GM21737 (cell line): ENCODE results near the gene ANAPC7.
"Not testable (repeated sequence)": the region's sequence is repeated elsewhere in the genome, so short reads cannot be mapped to it uniquely, and the experiment has no call there.

Experiments
- ATAC-seq: cut with Tn5 transposase; IDR thresholded peaks from one replicate; pipeline ENCODE4 v1.9.1; 2021; ENCODE audit warnings: mild to moderate bottlenecking, moderate library complexity; ENCODE audit not compliant: unreplicated experiment

Gene ANAPC7

DNA sequence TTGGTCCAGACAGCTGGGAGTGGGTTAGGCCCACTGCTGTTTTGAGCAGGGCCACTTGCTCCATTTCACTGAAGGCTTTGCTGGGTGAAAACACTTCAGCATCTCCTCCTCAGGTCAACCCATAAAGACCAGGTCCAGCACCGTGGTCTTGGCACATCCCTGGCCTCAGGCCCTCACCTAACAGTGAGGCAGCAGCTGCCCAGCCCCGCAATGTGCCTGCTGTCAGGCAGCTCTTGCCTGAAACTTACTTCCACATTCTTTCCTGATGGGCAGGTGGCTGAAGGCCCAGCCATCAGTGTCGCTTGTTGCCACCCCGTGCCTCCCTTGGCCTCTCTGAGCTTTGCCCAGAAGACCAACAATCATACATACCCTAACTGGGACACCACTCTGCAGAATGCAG, 54.4 kb downstream of the ANAPC7 start:
- ATAC-seq: no peak

DNA sequence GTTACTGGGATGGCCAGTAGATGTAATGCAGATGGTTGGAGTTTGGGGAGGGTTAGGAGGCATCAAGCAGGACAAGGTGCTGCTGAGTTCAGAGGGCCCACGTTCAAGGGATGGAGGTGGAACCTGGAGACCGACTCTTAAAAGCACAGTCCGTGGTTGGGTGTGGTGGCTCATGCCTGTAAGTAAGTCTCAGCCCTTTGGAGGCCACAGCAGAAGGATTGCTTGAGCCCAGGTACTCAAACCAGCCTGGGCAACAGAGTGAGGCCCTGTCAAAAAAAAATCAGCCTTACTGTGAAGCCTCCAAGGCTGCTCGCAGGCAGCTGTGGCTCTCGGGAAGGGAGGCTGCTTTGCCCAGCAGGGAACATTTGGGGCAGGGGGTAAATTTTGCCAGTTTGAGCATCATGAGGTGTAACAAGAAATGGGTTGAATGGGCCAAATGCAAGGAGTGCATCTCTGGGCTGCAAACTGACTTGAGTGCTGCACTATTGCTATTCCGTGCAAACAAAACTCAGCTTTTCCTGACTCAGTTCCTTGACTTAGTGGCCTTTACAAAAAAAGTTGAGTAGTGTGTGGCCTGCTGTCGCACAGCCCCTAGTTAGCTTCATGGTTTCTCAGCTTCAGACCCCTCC, 55.0 kb downstream of the ANAPC7 start:
- no peak for ATAC-seq

DNA sequence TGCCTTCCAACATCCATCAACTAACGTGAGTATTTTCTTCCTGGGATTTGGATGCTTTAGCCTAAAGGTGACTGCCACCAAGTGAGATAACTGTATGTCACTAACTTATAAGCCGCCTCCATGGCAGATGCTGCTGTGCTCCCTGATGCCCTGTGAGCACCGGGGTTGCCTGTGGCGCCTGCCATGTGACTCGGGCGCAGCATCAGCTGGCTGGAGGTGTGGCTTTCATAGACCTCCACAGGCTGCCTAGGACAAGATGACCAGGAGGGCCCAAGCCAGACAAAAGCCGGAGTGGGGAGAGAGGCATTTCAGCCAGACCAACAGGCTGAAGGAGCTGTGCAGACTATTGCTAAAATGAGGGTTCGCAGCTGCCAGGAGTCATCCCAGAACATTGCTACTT, 55.7 kb downstream of the ANAPC7 start:
- ATAC-seq: no peak

DNA sequence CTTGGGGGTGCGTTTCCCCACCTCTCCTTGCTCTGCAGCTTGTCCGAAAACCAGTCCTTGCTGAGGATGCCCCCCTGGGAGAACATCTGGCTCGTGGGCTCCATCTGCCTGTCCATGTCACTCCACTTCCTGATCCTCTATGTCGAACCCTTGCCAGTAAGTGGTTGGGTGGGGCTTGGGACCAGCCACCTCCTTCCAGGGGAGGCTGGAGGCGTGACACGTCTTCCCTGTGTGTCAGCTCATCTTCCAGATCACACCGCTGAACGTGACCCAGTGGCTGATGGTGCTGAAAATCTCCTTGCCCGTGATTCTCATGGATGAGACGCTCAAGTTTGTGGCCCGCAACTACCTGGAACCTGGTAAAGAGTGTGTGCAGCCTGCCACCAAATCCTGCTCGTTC, 57.5 kb downstream of the ANAPC7 start:
- no peak for ATAC-seq

DNA sequence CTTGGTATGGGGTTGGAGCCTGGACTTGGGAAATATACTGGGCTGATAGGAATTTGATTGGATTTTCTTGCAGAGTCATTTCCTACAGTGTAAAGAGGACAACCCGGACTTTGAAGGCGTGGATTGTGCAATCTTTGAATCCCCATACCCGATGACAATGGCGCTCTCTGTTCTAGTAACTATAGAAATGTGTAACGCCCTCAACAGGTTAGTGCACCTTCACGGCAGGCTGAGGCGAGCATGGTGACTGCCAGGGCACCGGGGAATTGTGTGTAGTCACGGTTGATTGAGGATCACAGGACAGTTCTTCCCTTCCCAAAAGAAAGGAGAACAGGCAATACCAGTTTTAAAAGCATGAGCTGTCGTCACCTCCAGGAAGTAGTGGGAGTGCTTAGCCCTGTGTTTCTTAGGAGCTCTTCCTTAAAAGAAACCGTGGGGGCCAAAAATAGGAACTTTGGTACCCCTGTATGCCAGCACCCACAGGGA, 58.3 kb downstream of the ANAPC7 start:
- ATAC-seq: no peak

DNA sequence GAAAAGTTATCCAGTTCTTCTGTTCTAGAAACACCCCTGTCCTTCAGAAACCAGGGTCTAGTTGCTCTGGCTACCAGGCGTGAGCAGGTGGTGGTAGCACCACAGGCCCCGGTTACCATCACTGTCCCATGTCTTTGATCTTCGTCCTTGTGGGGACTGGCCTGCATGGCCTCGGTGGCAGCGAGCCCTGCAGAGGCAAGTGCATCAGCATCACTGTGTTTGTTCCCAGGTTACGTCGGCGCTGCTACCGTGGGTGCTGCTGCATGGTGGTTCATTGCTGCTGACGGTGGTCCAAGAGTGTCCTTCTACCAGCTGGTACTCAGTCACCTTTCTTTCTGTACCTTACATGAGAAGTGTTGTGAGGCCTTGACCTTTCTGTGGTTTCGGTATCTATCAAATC, 58.9 kb downstream of the ANAPC7 start:
- no peak for ATAC-seq

DNA sequence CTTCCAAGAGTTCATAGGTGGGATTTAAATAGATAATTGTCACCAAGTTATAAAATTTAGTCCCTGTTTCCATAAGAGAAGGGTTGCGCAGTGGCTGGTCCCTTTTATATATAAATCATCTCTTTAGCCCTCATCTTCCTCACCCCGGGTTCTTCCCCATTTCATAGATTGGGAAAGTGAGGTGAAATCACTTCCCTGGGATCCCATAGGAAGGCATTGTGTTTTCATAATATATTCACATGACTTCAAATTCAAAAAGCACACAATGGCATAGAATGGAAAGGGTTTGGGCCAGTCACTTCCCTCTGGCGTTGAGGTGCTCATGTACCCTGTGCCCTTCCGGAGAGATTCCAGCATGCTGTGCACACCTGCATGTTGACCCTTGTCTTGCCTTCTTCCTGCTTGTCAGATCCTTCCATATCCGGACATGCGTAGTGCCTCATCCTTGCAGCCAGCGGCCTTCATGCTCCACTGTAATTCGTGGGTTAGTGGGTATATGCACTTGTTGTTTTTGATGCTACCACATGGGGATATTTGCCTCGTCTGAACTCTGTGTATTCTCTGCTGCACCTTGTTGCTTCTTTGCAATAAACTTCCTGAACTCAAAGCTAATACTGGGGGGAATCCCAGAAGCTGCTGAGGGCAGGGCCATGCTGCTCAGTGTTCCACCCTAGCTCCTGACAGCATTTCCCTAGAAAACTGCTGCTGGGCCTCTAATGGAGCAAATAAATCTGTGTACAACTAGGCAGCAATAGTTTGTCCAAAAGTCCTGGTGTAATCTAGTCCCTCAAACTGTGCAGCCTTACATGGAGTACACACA, 59.6 kb downstream of the ANAPC7 start:
- ATAC-seq: no peak

DNA sequence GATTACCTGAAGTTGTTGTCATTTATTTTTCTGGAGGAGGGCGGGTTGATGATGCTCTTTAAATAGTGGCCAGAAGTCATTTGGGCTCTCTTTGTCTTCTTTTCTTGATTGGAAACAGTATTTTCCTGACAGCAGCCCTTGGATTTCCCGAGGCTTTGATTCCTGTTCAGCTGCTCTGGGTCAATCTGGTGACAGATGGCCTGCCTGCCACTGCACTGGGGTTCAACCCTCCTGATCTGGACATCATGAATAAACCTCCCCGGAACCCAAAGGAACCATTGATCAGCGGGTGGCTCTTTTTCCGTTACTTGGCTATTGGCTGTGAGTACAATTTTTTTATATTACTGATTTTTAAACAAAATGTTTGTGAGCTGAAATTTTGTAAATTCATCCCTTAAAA, 60.4 kb downstream of the ANAPC7 start:
- no peak for ATAC-seq

DNA sequence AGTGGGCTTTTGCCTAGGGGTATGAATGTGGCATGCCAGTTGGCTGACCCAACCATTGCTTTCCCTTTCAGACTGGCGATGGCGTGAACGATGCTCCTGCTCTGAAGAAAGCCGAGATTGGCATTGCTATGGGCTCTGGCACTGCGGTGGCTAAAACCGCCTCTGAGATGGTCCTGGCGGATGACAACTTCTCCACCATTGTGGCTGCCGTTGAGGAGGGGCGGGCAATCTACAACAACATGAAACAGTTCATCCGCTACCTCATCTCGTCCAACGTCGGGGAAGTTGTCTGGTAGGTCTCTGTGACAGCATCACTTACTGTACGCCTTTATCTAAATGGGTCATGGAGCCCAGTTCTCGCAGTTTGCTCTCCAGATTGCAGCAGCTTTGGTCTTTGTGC, 61.4 kb downstream of the ANAPC7 start:
- ATAC-seq: no peak

DNA sequence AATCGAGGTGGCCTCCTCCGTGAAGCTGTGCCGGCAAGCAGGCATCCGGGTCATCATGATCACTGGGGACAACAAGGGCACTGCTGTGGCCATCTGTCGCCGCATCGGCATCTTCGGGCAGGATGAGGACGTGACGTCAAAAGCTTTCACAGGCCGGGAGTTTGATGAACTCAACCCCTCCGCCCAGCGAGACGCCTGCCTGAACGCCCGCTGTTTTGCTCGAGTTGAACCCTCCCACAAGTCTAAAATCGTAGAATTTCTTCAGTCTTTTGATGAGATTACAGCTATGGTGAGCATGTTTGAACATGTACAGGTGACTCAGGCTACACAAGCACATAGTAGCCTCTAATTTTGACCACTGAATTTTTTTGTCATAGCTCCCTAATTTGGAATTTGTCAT, 62.8 kb downstream of the ANAPC7 start:
- no peak for ATAC-seq

DNA sequence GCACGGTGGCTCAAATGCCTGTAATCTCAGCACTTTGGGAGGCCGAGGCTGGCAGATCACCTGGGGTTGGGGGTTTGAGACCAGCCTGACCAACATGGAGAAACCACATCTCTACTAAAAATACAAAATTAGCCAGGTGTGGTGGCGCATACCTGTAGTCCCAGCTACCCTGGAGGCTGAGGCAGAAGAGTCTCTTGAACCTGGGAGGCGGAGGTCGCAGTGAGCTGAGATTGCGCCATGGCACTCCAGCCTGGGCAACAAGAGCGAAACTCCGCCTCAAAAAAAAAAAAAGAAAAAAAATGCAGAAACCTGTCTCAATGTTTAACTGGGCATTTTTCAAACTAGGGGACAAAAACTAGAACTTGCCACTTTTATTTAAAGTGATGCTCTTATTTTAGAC, 63.2 kb downstream of the ANAPC7 start:
- not testable (repeated sequence) for ATAC-seq

DNA sequence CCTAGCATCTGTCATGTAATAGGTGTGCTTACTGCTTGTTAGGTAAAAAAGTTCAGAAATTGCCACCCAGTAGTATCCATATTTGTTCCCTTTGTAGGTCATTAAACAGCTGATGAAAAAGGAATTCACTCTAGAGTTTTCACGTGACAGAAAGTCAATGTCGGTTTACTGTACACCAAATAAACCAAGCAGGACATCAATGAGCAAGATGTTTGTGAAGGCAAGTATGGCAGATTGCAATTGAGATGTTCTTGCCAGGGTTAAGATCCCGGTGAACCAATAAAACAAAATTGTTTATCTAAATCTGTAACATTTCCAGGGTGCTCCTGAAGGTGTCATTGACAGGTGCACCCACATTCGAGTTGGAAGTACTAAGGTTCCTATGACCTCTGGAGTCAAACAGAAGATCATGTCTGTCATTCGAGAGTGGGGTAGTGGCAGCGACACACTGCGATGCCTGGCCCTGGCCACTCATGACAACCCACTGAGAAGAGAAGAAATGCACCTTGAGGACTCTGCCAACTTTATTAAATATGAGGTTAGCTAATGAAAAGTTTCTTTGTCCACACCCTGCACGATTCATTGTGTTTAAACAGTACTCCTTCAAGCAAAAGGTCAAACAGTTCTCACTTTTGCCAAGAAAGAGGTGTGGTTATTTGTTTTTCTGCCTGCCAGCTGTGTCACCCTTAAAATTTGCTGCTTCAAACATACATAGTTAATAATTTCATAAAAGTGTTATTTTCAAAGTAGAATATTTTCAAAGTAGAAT, 64.1 kb downstream of the ANAPC7 start:
- no peak for ATAC-seq

DNA sequence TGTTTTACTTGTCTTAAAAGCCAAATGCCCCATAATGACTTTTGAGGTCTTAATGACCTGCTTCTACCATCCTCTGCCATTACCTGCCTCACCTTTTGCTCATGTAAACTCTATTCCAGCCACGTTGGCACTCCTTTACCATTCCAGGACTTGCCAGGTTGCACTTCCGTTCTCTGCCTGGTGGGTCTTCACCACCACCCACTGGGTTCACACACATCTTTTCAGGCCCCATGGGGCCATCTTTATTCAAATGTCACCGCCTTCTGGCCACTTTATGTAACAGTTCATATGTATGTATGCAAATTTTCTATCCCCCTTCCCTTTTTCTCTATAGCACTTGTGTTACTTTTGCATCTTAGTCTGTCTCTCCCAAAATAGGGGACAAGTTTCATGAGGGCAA, 64.8 kb downstream of the ANAPC7 start:
- ATAC-seq: no peak

DNA sequence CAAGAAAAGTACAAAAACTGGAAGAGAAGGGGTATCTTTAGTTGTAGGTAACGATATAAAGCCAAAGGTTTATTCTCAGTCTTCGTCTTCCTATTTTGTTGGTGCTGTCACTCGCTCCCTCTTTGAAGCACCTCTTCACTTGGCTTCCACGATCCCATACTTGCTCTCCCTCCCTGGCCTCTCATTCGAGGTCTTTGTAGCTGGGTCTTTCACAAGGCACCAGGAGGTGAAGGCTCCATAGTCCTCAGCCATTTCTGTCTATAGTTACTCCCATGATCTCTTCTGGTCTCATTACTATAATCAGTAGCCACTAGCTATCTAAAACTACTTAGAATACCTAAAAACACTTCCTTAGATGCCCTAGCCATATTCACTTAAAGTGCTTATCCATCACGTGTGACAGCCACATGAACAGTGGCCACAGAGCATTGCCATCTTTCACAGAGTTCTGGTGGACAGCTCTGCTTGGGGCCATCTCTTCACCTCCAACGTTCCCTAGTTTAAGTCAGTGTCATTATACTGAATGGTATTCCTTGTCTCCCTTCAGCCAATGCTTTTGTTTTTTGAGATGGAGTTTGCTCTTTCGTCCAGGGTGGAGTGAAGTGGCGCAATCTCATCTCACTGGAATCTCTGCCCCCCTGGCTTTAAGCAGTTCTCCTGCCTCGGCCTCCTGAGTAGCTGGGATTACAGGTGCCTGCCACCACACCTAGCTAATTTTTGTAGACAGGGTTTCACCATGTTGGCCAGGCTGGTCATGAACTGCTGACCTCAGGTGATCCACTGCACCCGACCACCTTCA, 65.4 kb downstream of the ANAPC7 start:
- ATAC-seq: no peak

DNA sequence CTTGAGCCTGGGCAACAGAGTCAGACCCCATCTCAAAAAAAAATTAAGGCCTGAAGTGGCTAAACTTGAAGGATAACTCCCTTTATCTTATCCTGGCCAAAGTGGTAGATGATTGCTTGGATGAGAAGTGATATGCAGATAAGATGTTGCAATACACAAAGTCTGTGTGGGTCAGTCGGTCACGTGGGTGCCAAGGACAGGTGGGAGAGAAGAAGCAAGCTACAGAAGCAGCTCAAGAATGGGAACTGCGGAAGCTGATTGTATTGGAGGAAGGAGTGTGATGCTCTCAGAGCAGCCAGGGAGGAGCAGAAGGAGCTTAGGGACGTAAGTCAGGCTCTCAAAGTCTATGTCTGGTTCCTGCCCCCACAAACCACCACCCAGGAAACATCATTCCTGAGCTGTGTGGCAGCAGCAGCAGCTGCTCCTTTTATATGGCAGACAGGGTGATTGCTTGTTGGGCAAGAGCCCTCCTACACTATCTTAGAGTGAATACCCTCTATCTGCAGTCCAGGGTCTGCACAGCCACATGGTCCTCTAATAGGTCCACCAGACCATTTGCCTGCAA, 67.9 kb downstream of the ANAPC7 start:
- no peak for ATAC-seq

DNA sequence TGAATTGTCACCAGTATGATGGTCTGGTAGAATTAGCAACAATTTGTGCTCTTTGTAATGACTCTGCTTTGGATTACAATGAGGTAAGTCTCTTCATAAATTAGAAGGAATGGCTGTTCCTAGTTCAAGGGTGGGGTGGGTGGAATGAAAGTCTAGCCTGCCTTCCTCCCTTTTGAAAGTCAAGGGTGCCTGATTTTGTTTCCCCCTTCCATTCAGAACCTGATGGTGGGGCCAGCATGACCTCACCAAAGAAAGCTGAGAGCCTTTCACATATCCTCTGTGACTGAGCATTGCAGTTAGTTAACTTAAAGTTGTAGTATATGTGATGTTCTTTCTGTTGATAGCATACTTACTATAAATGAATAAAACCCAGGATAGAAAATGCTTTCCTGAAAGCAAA, 70.3 kb downstream of the ANAPC7 start:
- no peak for ATAC-seq

DNA sequence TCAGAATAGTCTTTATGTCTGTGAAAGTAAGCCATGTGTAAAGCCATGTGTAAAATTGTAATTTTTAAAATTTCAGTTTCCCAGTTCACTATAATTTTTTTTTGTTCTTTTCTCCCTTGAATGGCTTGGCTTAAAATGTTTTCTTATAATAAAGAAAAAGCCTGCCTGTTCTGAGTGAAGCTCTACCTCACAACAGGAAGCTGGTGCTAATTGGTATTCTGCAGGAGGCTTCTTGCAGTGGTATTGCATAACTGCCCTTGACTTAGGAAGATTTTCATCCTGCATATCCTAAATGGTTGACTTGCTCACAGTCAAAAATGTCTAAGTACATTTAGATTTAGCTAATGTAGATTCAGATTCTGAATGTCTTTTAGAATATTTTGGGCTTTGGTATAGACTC, 73.0 kb downstream of the ANAPC7 start:
- no peak for ATAC-seq

DNA sequence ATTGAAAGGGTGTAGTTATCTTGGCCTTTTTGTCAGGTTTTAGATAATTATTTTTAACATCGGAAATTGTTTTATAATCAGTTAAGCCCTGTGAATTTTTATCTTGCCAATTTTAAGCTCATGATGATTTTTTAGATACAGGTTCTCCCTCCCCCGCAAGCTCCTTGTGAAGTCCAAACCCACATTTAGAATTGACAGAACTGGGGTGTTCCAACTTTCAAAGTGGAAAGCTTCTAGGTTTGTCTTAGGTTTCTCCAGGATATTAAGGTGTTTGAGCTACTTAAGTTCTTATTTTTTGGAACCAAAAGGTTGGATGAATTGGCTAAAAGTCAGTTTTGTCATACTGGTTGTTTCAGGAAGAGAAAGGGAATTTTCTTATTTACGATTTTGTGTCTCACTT, 73.4 kb downstream of the ANAPC7 start:
- no peak for ATAC-seq

DNA sequence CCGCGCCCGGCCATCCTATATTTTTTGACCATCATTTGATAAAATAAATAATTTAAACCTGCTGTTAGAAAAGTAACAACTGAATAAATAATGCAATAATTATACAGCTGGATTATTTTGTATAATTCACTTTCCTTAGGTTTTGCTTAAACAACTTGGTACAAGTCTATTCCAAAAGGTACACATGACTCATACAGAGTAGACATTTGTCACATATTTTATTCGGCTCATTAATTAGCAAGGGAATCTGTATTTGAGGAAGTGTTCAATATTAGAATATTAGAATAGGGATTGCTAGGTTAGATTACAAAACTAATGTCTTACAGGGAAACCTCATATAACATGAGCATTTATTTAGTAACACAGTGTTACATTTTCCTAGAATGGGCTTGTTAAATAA, 73.8 kb downstream of the ANAPC7 start:
- ATAC-seq: no peak
